ENCODE data around the gene IGFBP6. TPM values are rescaled to one million over a fixed set of nuclear protein-coding genes. Genes with fewer than 3 reads are reported as not detected.

IGFBP6 gene
- total RNA-seq, 4 donors from 2014 or later, result 76.6 to 363 (median 186) TPM

GRCh38 chr12:53122961-53123468 lies 25.5 kb downstream of the IGFBP6 start:
- Histone ChIP-seq H3K4me3 (replicated peaks in 1 of 3) (no peak overlapping the region), H3K4me1 (no peaks in the 10 kb centered on the region), H3K9me3 (no peaks in the 10 kb centered on the region), H3K27me3 (no peaks in the 10 kb centered on the region), H3K27ac (no peak overlapping the region), H3K36me3 (no peaks in the 10 kb centered on the region)
- DNase-seq, result no peak
- TF ChIP-seq CTCF (IDR thresholded peaks at IDR 0.05) (no peak), POLR2A (IDR thresholded peaks at IDR 0.05) (no peak)
- WGBS, 2 donors, result 90 to 91% methylated on average over 5 to 6 of the region's 10 CpGs
- intact Hi-C loops (cut with DNase I), result no loop called here

GRCh38 chr12:53123578-53124351 lies 26.3 kb downstream of the IGFBP6 start:
- intact Hi-C loops (cut with DNase I), result no loop called here

GRCh38 chr12:53124352-53124723 lies 26.9 kb downstream of the IGFBP6 start:
- no peak overlapping the region for H3K27ac ChIP-seq
- intact Hi-C loops (cut with DNase I), result no loop called here
- no peaks in the 10 kb centered on the region for H3K9me3 ChIP-seq
- no peak overlapping the region for H3K4me3 ChIP-seq (replicated peaks in 1 of 3)
- H3K27me3 ChIP-seq, result no peaks in the 10 kb centered on the region
- TF ChIP-seq POLR2A (IDR thresholded peaks at IDR 0.05), result no peak
- no peak for TF ChIP-seq CTCF (IDR thresholded peaks at IDR 0.05)
- H3K36me3 ChIP-seq, result no peaks in the 10 kb centered on the region
- DNase-seq, result no peak
- no peaks in the 10 kb centered on the region for H3K4me1 ChIP-seq

More at GRCh38 chr12:53123578-53124351, 26.3 kb downstream of the IGFBP6 start:
- H3K27ac ChIP-seq, result no peak overlapping the region
- no peaks in the 10 kb centered on the region for H3K36me3 ChIP-seq
- H3K9me3 ChIP-seq, result no peaks in the 10 kb centered on the region
- H3K4me1 ChIP-seq, result no peaks in the 10 kb centered on the region
- H3K27me3 ChIP-seq, result no peaks in the 10 kb centered on the region
- H3K4me3 ChIP-seq (replicated peaks in 1 of 3), result no peak overlapping the region
- TF ChIP-seq CTCF (IDR thresholded peaks at IDR 0.05), result no peak
- TF ChIP-seq POLR2A (IDR thresholded peaks at IDR 0.05), result no peak
- DNase-seq, result no peak
- 83 to 90% methylated on average over 8 to 16 of the region's 16 CpGs for WGBS, 2 donors

- no peaks in the 10 kb centered on the region for H3K36me3 ChIP-seq
- intact Hi-C loops (cut with DNase I), result no loop called here
- no peak overlapping the region for H3K4me3 ChIP-seq (replicated peaks in 1 of 3)
- no peaks in the 10 kb centered on the region for H3K9me3 ChIP-seq
- no peak for DNase-seq
- no peaks in the 10 kb centered on the region for H3K4me1 ChIP-seq
- no peak for TF ChIP-seq POLR2A (IDR thresholded peaks at IDR 0.05)
- no peak overlapping the region for H3K27ac ChIP-seq
- WGBS, 2 donors, result 86 to 92% methylated on average over 1 of the region's 1 CpG
- no peaks in the 10 kb centered on the region for H3K27me3 ChIP-seq
Measured at GRCh38 chr12:53127169-53127568, 29.7 kb downstream of the IGFBP6 start.

GRCh38 chr12:53128780-53129569 lies 31.5 kb downstream of the IGFBP6 start:
- intact Hi-C loops (cut with DNase I), result no loop called here
- Histone ChIP-seq H3K36me3 (no peaks in the 10 kb centered on the region), H3K27me3 (no peaks in the 10 kb centered on the region), H3K4me3 (replicated peaks in 1 of 3) (no peak overlapping the region), H3K4me1 (no peaks in the 10 kb centered on the region), H3K9me3 (no peaks in the 10 kb centered on the region), H3K27ac (no peak overlapping the region)
- WGBS, 2 donors, result 71 to 73% methylated on average over 10 of the region's 10 CpGs
- no peak for DNase-seq
- TF ChIP-seq CTCF (IDR thresholded peaks at IDR 0.05) (no peak), POLR2A (IDR thresholded peaks at IDR 0.05) (no peak)

All from thyroid gland (tissue), 4 donors.